Measurements from ENCODE around the gene HADHB. TPM values are rescaled to one million over a fixed set of nuclear protein-coding genes. Genes with fewer than 3 reads are reported as not detected.

HADHB gene
- total and polyA plus RNA-seq, 2 of the 13 experiments (the other 11 are each of a cell fraction or from before 2014, with no cell fraction given) = 112 to 238 TPM

DNA sequence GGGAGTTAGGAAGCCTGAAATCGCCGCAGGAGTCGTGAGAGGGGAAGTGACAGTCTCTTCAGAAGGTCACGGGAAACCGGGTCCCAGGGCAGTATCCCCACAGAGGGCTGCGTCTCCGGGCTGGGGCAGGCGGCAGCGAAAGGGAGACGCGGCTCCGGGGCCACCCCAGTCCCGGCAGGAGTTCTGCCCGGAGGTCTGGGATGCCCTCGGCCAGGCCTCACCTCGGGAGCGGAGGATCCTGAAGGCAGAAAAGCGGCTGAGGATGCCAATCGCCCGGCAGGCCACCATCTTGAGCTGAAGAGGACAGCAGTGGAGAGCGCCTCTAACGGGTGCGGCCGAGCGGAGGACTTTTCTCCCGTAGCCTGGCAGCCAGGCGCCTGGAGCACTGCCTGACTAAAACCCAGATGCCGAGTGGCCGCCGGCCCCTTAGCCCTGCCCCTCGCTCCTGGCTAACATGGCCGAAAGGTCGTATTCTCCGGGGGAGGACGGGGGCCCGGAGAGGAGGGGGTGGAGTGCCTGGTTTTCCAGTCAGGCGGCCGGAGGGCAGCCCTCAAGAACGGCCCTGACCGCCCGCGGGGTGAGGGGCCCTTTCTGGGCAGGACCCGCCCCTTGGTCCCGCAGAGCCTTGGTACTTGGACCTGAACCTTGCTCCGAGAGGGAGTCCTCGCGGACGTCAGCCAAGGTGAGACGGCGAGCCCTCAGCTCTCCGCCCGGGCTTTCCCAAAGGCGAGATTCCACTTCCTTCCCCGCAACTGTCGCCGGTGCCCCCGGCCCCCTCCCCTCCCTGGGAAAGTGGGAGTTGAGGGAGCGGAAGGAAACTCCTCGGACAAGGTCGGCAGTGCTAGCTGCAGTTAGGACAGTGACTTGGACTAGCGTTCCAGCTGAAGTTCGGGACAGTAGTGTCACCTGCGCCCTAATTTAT is at the start of gene HADHB, which contains the start of gene HADHA (continued):
- TF ChIP-seq, protein P1, sequence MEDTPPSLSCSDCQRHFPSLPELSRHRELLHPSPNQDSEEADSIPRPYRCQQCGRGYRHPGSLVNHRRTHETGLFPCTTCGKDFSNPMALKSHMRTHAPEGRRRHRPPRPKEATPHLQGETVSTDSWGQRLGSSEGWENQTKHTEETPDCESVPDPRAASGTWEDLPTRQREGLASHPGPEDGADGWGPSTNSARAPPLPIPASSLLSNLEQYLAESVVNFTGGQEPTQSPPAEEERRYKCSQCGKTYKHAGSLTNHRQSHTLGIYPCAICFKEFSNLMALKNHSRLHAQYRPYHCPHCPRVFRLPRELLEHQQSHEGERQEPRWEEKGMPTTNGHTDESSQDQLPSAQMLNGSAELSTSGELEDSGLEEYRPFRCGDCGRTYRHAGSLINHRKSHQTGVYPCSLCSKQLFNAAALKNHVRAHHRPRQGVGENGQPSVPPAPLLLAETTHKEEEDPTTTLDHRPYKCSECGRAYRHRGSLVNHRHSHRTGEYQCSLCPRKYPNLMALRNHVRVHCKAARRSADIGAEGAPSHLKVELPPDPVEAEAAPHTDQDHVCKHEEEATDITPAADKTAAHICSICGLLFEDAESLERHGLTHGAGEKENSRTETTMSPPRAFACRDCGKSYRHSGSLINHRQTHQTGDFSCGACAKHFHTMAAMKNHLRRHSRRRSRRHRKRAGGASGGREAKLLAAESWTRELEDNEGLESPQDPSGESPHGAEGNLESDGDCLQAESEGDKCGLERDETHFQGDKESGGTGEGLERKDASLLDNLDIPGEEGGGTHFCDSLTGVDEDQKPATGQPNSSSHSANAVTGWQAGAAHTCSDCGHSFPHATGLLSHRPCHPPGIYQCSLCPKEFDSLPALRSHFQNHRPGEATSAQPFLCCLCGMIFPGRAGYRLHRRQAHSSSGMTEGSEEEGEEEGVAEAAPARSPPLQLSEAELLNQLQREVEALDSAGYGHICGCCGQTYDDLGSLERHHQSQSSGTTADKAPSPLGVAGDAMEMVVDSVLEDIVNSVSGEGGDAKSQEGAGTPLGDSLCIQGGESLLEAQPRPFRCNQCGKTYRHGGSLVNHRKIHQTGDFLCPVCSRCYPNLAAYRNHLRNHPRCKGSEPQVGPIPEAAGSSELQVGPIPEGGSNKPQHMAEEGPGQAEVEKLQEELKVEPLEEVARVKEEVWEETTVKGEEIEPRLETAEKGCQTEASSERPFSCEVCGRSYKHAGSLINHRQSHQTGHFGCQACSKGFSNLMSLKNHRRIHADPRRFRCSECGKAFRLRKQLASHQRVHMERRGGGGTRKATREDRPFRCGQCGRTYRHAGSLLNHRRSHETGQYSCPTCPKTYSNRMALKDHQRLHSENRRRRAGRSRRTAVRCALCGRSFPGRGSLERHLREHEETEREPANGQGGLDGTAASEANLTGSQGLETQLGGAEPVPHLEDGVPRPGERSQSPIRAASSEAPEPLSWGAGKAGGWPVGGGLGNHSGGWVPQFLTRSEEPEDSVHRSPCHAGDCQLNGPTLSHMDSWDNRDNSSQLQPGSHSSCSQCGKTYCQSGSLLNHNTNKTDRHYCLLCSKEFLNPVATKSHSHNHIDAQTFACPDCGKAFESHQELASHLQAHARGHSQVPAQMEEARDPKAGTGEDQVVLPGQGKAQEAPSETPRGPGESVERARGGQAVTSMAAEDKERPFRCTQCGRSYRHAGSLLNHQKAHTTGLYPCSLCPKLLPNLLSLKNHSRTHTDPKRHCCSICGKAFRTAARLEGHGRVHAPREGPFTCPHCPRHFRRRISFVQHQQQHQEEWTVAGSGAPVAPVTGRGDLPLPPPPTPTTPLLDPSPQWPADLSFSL (CRISPR knock-in tag; IDR thresholded peaks at IDR 0.05) = 0 out of 2 replicates have a peak, but pooled peaks have one; percentile 19
- TF ChIP-seq KMT2B (CRISPR knock-in tag; IDR thresholded peaks at IDR 0.05) (peak; percentile 92), STAT5B (CRISPR knock-in tag; IDR thresholded peaks at IDR 0.05) (peak; percentile 80; the same call in 1 of the 2 replicates), SRY (CRISPR knock-in tag; IDR thresholded peaks at IDR 0.05) (peak; percentile 68), ZEB1 (IDR thresholded peaks at IDR 0.05; ENCODE audit: insufficient replicate concordance, low read depth) (peak; percentile 68), FOXC1 (CRISPR knock-in tag; IDR thresholded peaks at IDR 0.05; ENCODE audit: borderline replicate concordance) (peak; percentile 61; the same call in 1 of the 2 replicates), POLR2AphosphoS5 (IDR thresholded peaks at IDR 0.05; ENCODE audit: low read depth, low read length) (peak; percentile 97), HMGXB3 (CRISPR knock-in tag; IDR thresholded peaks at IDR 0.05; ENCODE audit: borderline replicate concordance) (peak; percentile 52), ZNF691 (CRISPR knock-in tag; IDR thresholded peaks at IDR 0.05; ENCODE audit: borderline replicate concordance, low read depth) (peak; percentile 78; the same call in 1 of the 2 replicates), SIX1 (CRISPR knock-in tag; IDR thresholded peaks at IDR 0.05; ENCODE audit: borderline replicate concordance) (no peak; the same call in 1 of the 2 replicates), HDAC2 (CRISPR knock-in tag; IDR thresholded peaks at IDR 0.05) (peak; percentile 85), ZMAT5 (CRISPR knock-in tag; IDR thresholded peaks at IDR 0.05; ENCODE audit: borderline replicate concordance, low read depth) (no peak), RBM22 (optimal IDR thresholded peaks at IDR 0.05; ENCODE audit: low read length) (no peak), ZSCAN21 (CRISPR knock-in tag; IDR thresholded peaks at IDR 0.05; ENCODE audit: borderline replicate concordance) (peak; percentile 56; the same call in 1 of the 2 replicates), ZBTB8A (CRISPR knock-in tag; IDR thresholded peaks at IDR 0.05; ENCODE audit: borderline replicate concordance, low read depth) (no peak), ZNF564 (CRISPR knock-in tag; IDR thresholded peaks at IDR 0.05) (no peak)
